HG02943 (cell line): ENCODE results near the gene TNFSF9.
"Not testable (repeated sequence)": the region's sequence is repeated elsewhere in the genome, so short reads cannot be mapped to it uniquely, and the experiment has no call there.

Experiments used
- ATAC-seq: cut with Tn5 transposase; IDR thresholded peaks from one replicate; pipeline ENCODE4 v1.9.1; 2021; ENCODE audit warnings: mild to moderate bottlenecking, low read depth, moderate library complexity; ENCODE audit not compliant: unreplicated experiment

TNFSF9 gene

GRCh38 chr19:6503407-6504201 lies 27.2 kb upstream of the TNFSF9 start:
- no peak for ATAC-seq

GRCh38 chr19:6508028-6508771 lies 22.6 kb upstream of the TNFSF9 start:
- not testable (repeated sequence) for ATAC-seq

GRCh38 chr19:6509118-6509971 lies 21.5 kb upstream of the TNFSF9 start:
- ATAC-seq, result no peak

GRCh38 chr19:6510618-6511017 lies 20.2 kb upstream of the TNFSF9 start:
- no peak for ATAC-seq

GRCh38 chr19:6514089-6514488 lies 16.7 kb upstream of the TNFSF9 start:
- ATAC-seq, result no peak

GRCh38 chr19:6514926-6515544 lies 15.8 kb upstream of the TNFSF9 start:
- ATAC-seq, result no peak

- ATAC-seq, result peak; percentile 37
These were observed 14.7 kb upstream of the TNFSF9 start for GRCh38 chr19:6516018-6516658.

GRCh38 chr19:6516659-6517291 lies 14.1 kb upstream of the TNFSF9 start:
- peak; percentile 45 for ATAC-seq

- no peak for ATAC-seq
These were observed 12.5 kb upstream of the TNFSF9 start for GRCh38 chr19:6518145-6518911.

GRCh38 chr19:6519289-6519688 lies 11.5 kb upstream of the TNFSF9 start:
- no peak for ATAC-seq

- ATAC-seq, result no peak
These were observed 8.8 kb upstream of the TNFSF9 start for GRCh38 chr19:6521718-6522646.

GRCh38 chr19:6522712-6523111 lies 8.1 kb upstream of the TNFSF9 start:
- ATAC-seq, result no peak

- no peak for ATAC-seq
These were observed 6.5 kb upstream of the TNFSF9 start for GRCh38 chr19:6524311-6524710.

GRCh38 chr19:6527893-6528543 lies 2.8 kb upstream of the TNFSF9 start:
- ATAC-seq, result peak; percentile 48

- ATAC-seq, result no peak
These were observed 2.2 kb upstream of the TNFSF9 start for GRCh38 chr19:6528544-6529121.

- no peak for ATAC-seq
These were observed 1.5 kb upstream of the TNFSF9 start for GRCh38 chr19:6529351-6529750.

GRCh38 chr19:6529937-6530385 lies 865 bp upstream of the TNFSF9 start:
- no peak for ATAC-seq
